GM12874 (cell line): ENCODE measurements around the gene CDON.

Source experiments
- CTCF ChIP-seq: IDR thresholded peaks from 2 replicates; pipeline ENCODE4 v1.5.1; 2011; ENCODE audit warnings: low read depth, mild to moderate bottlenecking, control low read depth, low read length, moderate library complexity; ENCODE audit not compliant: insufficient read depth

Gene CDON

GRCh38 chr11:125976156-125976555 lies 86.5 kb downstream of the CDON start:
- no peak for TF ChIP-seq CTCF

- no peak for TF ChIP-seq CTCF
Observed at GRCh38 chr11:125975634-125976033, 87.0 kb downstream of the CDON start.

- no peak for TF ChIP-seq CTCF
Observed at GRCh38 chr11:125974284-125974683, 88.4 kb downstream of the CDON start.

GRCh38 chr11:125971618-125972017 lies 91.0 kb downstream of the CDON start:
- no peak for TF ChIP-seq CTCF

- no peak for TF ChIP-seq CTCF
Observed at GRCh38 chr11:125968354-125968753, 94.3 kb downstream of the CDON start.

GRCh38 chr11:125967515-125967914 lies 95.2 kb downstream of the CDON start:
- TF ChIP-seq CTCF: no peak

GRCh38 chr11:125960771-125961170 lies 101.9 kb downstream of the CDON start:
- TF ChIP-seq CTCF: no peak

GRCh38 chr11:125959931-125960330 lies 102.7 kb downstream of the CDON start:
- no peak for TF ChIP-seq CTCF
